Body of pancreas (tissue), 4 donors: Measurements from ENCODE around the gene ETS1.

ENCODE experiments used
- CTCF ChIP-seq, 7 experiments: fragments of 450-650 bp in 4 of 7; fragments of 200-600 bp in 3 of 7; sonication (generic) in 3 of 7; IDR thresholded peaks; one replicate each; pipeline ENCODE4 v1.5.1; 2016 to 2019; ENCODE audit warnings: antibody characterized with exemption in 7 of 7
- POLR2A ChIP-seq, 3 donors: fragments of 450-650 bp; IDR thresholded peaks; one replicate each; pipeline ENCODE4 v1.6.1; 2016; ENCODE audit warnings: antibody characterized with exemption in 3 of 3, mild to moderate bottlenecking in 2 of 3

GRCh38 chr11:128547946-128548648 is 39.3 kb downstream of the ETS1 start:
- TF ChIP-seq CTCF (IDR thresholded peaks at IDR 0.05): no peak
- TF ChIP-seq POLR2A (IDR thresholded peaks at IDR 0.05): no peak
